Coronary artery (tissue), 2 donors: ENCODE measurements around the gene ORAI1.

Experiments used
- DNase-seq: peaks from one replicate; pipeline ENCODE4 v3.0.0-alpha.2; 2017; ENCODE audit warnings: low spot score
- H3K27ac ChIP-seq, 2 donors: fragments of 200-600 bp; sonication (generic); one replicate each; pipeline ENCODE4 v1.5.1; 2016 to 2019
- H3K4me3 ChIP-seq: fragments of 200-600 bp; sonication (generic); 2 replicates; pipeline ENCODE4 v1.5.1; 2016; ENCODE audit warnings: mild to moderate bottlenecking, moderate library complexity
- TF ChIP-seq, protein P1 (sequence below): fragments of 200-600 bp; sonication (generic); IDR thresholded peaks from one replicate; pipeline ENCODE4 v1.5.1; 2019; ENCODE audit warnings: antibody characterized with exemption

Gene ORAI1

DNA sequence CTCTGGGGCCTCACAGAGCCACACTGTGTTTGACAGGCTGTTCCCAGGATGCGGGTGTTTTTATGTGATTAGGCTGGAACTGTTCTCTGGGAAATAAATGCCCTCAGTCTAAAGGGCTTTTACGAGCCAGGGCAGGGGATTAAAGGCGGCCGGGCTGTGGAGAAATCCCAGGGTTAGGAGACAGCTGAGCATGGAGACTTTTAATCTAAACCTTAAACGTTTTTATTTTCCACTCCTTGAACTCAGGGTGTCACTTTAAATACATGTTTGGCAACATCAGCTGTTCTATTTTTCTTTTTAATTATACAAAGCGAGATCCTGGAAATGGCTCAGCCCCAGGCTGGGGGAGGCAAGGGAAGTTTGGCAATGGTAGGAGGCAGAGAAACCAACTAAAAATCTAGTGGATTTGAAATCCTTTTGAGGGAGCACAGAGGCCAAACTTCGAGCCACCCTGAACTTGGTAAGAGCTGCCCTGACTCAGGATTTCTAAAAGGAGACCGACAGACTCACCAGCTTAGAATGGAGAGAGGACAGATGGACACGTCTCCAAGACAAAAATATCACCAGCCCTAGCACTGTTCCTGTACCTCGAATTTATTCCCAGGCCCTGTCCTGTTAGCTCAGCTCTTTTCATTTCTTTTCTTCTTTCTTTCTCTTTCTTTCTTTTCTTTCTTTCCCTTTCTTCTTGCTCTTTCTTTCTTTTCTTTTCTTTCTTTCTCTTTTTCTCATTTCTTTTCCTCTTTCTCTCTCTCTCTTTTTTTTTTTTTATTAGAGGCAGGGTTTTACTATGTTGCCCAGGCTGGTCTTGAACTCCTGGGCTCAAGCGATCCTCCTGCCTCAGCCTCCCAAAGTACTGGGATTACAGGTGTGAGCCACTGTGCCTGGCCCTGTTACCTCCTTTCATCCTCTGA lies 15.8 kb upstream of the ORAI1 start:
- TF ChIP-seq, protein P1, sequence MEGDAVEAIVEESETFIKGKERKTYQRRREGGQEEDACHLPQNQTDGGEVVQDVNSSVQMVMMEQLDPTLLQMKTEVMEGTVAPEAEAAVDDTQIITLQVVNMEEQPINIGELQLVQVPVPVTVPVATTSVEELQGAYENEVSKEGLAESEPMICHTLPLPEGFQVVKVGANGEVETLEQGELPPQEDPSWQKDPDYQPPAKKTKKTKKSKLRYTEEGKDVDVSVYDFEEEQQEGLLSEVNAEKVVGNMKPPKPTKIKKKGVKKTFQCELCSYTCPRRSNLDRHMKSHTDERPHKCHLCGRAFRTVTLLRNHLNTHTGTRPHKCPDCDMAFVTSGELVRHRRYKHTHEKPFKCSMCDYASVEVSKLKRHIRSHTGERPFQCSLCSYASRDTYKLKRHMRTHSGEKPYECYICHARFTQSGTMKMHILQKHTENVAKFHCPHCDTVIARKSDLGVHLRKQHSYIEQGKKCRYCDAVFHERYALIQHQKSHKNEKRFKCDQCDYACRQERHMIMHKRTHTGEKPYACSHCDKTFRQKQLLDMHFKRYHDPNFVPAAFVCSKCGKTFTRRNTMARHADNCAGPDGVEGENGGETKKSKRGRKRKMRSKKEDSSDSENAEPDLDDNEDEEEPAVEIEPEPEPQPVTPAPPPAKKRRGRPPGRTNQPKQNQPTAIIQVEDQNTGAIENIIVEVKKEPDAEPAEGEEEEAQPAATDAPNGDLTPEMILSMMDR: no peak
- DNase-seq: no peak
- no peak overlapping the region for H3K4me3 ChIP-seq
- H3K27ac ChIP-seq: peak overlapping the region; percentile 52 to 79

DNA sequence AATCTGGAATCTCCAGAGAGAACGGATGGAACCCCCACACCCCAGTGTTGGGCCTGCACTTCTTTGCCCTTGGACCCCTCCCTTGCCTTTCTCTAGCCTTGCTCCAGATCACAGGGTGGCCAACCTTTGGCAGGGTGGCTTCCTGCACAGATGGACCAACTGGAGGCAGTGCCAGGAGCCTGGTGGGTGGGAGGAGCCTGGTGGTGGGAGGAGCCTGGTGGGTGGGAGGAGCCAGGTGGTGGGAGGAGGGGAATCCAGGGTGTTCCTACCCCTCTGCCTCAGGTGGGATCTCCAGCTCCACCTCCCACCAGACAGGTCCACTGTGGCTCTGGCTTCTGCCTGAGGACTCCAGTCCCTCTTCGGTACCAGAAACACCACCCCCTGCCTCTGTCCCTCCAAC lies 15.0 kb upstream of the ORAI1 start:
- no peak for DNase-seq
- Histone ChIP-seq H3K4me3 (no peak overlapping the region), H3K27ac (peak overlapping the region in 1 of 2 donors; percentile 51)
- TF ChIP-seq, protein P1: no peak

DNA sequence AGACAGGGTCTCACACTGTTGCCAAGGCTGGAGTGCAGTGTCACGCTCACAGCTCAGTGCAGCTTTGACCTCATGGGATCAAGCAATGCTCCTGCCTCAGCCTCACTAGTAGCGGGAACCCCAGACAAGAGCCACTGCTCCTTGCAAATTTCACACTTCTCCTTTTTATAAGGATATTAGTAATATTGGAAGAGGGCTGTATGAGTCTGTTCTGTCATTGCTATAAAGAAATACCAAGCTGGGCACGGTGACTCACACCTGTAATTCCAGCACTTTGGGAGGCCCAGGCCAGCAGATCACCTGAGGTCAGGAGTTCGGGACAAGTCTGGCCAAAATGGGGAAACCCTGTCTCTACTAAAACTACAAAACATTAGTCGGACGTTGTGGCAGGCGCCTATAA lies 12.9 kb upstream of the ORAI1 start:
- Histone ChIP-seq H3K4me3 (no peak overlapping the region), H3K27ac (no peak overlapping the region)
- TF ChIP-seq, protein P1: no peak
- no peak for DNase-seq

DNA sequence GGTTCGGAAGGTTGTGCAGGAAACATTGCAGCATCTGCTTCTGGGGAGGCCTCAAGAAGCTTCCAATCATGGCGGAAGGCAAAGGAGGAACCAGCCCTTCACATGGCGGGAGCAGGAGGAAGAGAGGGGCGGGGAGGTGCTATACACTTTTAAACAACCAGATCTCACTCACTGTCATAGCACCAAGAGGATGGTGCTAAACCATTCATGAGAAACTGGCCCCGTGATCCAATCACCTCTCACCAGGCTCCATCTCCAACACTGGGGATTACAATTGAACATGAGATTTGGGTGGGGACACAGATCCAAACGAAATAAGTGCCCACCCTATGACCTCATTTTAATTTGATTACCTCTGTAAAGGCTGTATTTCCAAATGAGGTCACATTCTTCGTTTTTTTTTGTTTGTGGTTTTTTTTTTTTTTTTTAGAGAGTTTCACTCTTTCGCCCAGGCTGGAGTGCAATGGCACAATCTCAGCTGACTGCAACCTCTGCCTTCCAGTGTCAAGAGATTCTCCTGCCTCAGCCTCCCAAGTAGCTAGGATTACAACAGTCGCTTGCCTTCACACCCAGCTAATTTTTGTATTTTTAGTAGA lies 11.4 kb upstream of the ORAI1 start:
- DNase-seq: no peak
- Histone ChIP-seq H3K4me3 (no peak overlapping the region), H3K27ac (no peak overlapping the region)
- TF ChIP-seq, protein P1: no peak

DNA sequence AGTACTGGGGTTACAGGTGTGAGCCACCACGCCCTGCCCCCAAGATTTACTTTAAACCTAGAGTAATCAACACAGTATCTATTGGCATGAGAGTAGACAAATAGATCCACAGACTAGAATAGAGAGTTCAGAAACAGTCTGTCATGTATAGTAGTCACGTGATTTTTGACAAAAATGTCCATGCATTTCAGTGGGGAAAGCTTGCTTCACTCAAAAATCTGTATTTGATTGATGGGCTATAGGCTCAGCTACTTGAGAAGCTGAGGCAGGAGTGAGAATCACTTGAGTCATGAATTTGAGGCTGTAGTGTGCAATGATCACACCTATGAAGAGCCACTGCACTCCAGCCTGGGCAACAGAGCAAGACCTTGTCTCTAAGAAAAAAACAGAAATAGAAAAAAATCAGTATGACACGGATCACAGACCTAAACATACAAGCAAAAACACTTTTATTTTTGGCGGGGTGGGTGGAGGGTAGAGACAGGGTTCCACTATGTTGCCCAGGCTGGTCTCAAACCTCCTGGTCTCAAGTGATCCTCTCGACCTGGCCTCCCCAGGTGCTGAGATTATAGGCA lies 7.6 kb upstream of the ORAI1 start:
- Histone ChIP-seq H3K27ac (no peak overlapping the region), H3K4me3 (no peak overlapping the region)
- TF ChIP-seq, protein P1: no peak
- no peak for DNase-seq

DNA sequence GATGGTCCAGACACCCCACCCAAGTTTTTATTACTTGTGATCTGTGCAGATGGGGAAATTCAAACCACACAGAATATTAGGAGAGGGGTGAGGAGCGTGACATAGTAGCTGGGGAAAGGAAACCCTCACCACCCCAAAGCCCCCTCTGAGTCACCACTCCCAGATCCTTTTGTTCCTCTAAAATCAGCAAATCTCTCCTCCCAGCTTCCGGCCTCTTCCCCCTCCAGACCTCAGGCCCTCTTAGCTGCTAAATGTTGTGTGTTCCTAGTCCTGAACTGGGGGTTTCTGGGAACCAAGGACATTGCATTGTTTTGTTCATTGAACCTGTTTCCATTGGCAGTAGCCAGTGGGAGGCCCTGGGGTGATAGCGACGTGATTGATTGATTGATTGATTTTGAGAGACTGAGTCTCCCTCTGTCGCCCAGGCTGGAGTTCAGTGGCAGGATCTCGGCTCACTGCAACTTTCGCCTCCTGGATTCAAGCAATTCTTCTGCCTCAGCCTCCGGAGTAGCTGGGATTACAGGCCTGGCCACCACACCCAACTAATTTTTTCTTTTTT lies 5.9 kb upstream of the ORAI1 start:
- TF ChIP-seq, protein P1: no peak
- H3K4me3 ChIP-seq: no peak overlapping the region
- DNase-seq: no peak
- H3K27ac ChIP-seq: peak overlapping the region in 1 of 2 donors; percentile 37
